ENCODE results near the gene ZNF140.
A peak's percentile ranks its signal among the peaks of the same experiment; 100 is the strongest.

The ZNF140 gene

GRCh38 chr12:133130808-133131128 lies 50.0 kb downstream of the ZNF140 start:
- peaks cover 39% of the 10 kb centered on the region for H3K36me3 ChIP-seq (ENCODE audit: control insufficient read depth, insufficient read depth, low read length)
- H3K4me3 ChIP-seq (ENCODE audit: low read depth, low read length) = peak overlapping the region; percentile 78
- no peaks in the 10 kb centered on the region for H3K4me1 ChIP-seq (ENCODE audit: control insufficient read depth, insufficient read depth, low read length)
- peak overlapping the region; percentile 76 for H3K9ac ChIP-seq (ENCODE audit: low read length)
- no peaks in the 10 kb centered on the region for H3K27me3 ChIP-seq (ENCODE audit: control insufficient read depth, insufficient read depth, low read length)
- peaks cover 52% of the 10 kb centered on the region for H3K9me3 ChIP-seq (ENCODE audit: control insufficient read depth, insufficient read depth, low read depth, low read length)
- peak overlapping the region; percentile 93; the same call in 1 of the 2 replicates for H3K27ac ChIP-seq (ENCODE audit: low read depth, low read length)

GRCh38 chr12:133135747-133136146 lies 55.0 kb downstream of the ZNF140 start:
- Histone ChIP-seq H3K27ac (ENCODE audit: low read depth, low read length) (no peak overlapping the region), H3K4me1 (ENCODE audit: control insufficient read depth, insufficient read depth, low read length) (no peaks in the 10 kb centered on the region), H3K9me3 (ENCODE audit: control insufficient read depth, insufficient read depth, low read depth, low read length) (peaks cover 78% of the 10 kb centered on the region), H3K36me3 (ENCODE audit: control insufficient read depth, insufficient read depth, low read length) (peaks cover 68% of the 10 kb centered on the region), H3K27me3 (ENCODE audit: control insufficient read depth, insufficient read depth, low read length) (no peaks in the 10 kb centered on the region), H3K4me3 (ENCODE audit: low read depth, low read length) (no peak overlapping the region), H3K9ac (ENCODE audit: low read length) (no peak overlapping the region)

- no peaks in the 10 kb centered on the region for H3K27me3 ChIP-seq (ENCODE audit: control insufficient read depth, insufficient read depth, low read length)
- peaks cover 73% of the 10 kb centered on the region for H3K9me3 ChIP-seq (ENCODE audit: control insufficient read depth, insufficient read depth, low read depth, low read length)
- H3K4me1 ChIP-seq (ENCODE audit: control insufficient read depth, insufficient read depth, low read length) = no peaks in the 10 kb centered on the region
- H3K4me3 ChIP-seq (ENCODE audit: low read depth, low read length) = no peak overlapping the region
- no peak overlapping the region for H3K9ac ChIP-seq (ENCODE audit: low read length)
- peaks cover 55% of the 10 kb centered on the region for H3K36me3 ChIP-seq (ENCODE audit: control insufficient read depth, insufficient read depth, low read length)
- H3K27ac ChIP-seq (ENCODE audit: low read depth, low read length) = no peak overlapping the region
Measured at GRCh38 chr12:133145981-133146380, 65.3 kb downstream of the ZNF140 start.

GRCh38 chr12:133156125-133156690 lies 75.5 kb downstream of the ZNF140 start:
- Histone ChIP-seq H3K27me3 (ENCODE audit: control insufficient read depth, insufficient read depth, low read length) (no peaks in the 10 kb centered on the region), H3K36me3 (ENCODE audit: control insufficient read depth, insufficient read depth, low read length) (peaks cover 72% of the 10 kb centered on the region), H3K4me3 (ENCODE audit: low read depth, low read length) (no peak overlapping the region), H3K27ac (ENCODE audit: low read depth, low read length) (no peak overlapping the region), H3K4me1 (ENCODE audit: control insufficient read depth, insufficient read depth, low read length) (no peaks in the 10 kb centered on the region), H3K9ac (ENCODE audit: low read length) (no peak overlapping the region), H3K9me3 (ENCODE audit: control insufficient read depth, insufficient read depth, low read depth, low read length) (peaks cover 86% of the 10 kb centered on the region)
